ENCODE data around the gene UROC1.

The UROC1 gene

DNA sequence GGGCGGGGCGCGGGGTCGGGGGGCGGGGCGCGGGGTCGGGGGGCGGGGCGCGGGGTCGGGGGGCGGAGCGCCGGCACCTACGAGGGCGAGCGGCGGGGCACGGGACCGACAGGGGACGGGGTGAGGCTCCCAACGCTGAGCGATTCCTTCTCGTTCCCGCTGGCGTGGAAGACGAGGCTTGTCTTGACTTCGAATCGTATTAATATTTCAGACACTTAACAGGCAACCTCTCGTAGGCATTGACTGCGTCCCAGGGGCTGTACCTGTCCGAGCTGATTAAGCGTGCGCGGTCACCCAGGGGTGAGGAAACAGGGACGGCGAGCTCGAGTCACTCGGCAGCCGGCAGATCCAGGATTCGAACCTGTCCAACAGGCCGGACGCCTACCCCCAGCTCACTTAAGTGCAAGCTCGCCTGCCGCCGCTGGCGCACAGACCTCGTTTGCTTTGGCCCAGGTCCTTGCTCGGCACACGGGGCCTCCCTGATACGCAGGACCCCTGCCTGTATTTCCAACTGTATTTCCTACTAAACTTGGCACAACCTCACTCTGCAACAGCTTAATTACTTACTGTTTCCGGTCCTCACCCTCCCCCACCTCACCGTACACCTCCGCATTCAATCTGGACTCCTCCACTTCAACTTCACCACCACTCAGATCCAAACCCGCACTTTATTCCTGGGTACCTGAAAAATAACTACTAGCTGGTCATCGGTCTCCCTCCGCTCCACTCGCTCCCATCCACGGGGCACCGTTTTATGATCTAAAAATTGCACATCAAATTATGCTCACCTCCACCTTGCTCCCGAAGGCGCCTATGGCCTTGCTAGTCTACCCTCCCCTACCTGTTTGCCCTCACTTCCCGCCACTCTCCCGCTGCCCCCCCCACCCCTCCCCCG lies 41.2 kb downstream of the UROC1 start:
- no peak for DNase-seq

DNA sequence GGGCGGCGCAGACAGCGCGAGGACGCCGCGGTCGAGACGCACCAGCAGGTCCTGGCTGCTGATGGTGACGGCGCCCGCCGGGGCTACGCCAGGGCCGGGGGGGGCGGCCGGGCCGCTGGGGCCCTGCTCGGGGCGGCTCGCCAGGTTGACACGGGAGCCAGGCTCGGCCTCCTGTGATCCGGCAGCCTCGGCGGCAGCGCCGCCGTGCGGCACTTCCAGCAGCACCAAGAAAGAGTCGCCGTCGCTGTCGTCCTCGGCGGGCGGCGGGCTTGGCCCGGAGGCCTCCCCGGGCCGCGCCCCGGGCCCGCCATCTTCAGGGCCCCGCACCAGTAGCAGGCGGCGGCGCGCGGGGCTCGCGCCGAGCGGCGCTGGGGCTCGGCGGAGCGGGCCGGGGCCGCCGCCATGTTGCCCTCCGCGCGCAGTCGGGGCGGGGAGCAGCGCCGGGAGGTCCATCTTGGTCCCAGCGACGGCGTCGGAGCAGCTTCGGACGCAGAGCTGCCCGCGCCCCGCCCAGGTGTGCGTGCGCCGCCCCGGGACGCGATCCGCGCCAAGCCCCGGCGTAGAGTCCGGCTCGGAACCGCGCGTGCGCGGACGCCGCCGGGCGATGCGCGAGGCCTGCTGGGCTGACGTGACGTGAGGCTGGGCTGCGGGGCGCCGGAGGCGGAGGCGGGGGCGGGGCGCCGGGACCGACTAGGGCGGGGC lies 42.0 kb downstream of the UROC1 start, which contains the start of gene ZXDC:
TSS of gene ZXDC (minus strand) at position 479 of the 702 bp plus-strand sequence. CDS start at position 453, 26 bp downstream.
- peak; percentile 55 for DNase-seq

DNA sequence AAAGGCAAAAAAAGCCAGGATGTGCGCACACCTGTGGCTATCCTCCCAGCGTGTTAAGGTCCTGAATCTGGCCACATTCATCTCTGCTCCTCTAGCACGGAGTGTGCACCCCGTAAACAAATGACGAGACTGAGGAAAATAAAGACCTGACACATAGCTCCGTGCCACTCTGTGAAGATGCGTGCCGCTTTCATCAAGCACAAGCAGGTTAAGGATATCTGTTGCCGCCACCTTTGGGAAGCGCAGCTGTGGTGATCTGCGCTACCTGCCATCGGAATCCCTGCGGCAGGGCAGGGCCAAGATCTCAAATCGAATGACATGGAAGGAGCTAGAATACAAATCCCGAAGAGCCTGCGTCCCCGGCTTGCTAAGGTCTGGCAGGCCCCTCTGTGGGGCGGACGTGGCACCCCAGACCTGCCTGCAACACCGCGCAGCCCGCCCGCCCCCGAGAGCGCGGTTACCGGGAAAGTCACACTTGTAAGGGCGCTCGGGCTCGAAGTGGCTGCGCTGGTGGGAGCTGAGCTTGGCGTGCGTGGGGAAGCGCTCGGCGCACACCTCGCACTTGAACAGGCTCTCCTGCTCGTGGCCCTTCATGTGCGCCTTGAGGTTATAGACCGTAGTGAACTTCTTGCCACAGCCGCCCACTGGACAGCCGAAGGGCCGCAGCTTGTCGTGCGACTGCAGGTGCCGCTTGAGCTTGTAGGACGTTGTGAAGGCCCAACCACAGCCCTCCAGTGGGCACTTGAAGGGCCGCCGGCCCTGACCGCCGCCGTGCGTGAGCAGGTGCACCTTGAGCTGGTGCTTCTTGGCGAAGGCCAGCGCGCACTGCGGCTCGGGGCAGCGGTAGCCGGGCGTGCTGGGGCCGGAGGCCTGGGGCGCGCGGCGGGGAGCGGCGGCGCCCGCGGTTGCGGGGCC lies 42.8 kb downstream of the UROC1 start:
- DNase-seq, result no peak

DNA sequence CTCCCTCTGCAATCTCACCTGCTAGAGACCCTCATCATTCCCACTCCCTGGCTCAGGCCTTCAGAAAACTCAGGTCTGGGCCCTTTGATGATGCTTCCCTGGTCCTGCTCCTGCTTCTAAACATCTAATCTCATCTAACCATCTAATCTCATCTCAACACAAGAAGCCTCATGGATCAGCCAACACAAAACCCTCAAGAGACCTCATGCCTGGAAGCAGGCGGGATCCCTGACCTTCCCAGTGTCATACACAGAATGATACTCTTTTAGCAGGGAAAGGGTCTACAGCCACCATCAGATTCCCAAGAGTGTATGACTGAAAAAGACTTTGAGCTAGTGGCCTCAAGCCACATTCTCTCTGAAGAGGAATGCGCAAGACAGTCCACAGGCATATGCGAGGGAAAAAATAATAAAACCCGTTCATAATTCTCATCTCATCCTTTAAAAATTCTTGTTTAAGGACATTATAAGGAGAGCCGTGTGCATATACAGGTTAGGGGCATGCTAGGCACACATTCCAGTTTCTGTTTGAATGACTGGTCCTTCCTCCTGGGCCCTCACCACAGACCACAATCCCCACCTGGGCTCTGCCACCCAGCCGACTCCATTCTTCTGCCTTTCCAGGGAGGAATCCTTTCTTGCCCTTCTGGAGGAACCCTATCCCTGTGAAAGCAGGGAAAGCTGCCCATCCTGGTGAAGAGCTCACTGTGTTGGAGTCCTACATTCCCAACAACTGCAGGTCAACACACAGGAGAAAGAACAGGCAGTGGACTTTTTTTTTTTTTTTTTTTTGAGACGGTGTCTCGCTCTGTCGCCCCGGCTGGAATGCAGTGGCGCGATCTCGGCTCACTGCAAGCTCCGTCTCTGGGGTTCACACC lies 44.0 kb downstream of the UROC1 start:
- no peak for DNase-seq

DNA sequence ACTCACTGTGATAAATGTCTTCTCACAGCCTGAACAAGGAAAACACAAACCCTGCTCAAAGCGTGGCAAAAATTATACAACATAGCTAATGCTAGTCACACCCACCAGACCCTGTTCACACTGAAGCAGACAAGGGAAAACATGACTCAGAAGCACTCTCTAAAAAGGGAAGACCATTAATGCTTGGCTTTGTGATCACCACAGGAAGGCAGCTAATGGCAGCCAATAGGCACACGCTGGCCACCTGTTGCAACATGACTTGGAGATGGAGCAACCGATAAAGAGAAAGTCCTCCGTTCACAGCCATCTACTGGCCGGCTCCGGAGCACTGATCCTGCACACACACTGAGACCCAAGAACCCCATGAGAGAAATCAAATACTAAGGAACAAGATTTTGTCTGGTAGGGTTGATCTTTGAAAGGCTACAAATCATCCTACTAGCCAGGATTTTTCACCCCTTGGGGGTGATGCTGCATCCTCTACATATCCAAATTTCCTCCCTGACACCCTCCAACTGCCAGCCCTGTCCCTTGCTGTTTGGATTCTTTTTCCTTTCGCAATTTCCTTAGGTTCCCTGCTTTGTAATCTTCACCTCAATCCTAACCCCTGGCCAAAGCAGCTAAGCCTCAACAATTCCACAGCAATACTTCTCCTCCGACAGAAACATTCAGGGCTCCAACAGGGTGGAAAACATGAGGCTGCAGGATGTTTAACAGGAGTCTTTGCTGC lies 45.1 kb downstream of the UROC1 start:
- peak; percentile 77 for DNase-seq

DNA sequence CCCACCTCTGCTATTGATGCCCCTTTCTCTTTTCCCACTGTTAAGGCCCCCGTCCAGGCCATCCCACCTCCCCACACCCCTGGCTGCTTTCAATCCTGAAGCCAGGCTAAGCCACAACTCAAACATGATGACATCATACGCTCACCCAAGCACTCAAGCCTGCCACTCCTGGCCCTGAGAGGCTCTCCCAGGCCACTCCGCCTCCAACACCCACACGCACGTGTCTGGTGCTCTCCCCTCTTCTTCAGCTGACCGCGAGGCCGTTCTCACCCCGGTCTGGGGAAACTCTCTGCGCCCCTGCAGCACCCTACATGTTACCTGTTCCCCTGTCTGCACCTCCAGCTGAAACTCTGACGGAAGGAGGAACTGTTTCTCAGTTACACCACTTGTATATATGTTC lies 48.1 kb downstream of the UROC1 start:
- no peak for DNase-seq

DNA sequence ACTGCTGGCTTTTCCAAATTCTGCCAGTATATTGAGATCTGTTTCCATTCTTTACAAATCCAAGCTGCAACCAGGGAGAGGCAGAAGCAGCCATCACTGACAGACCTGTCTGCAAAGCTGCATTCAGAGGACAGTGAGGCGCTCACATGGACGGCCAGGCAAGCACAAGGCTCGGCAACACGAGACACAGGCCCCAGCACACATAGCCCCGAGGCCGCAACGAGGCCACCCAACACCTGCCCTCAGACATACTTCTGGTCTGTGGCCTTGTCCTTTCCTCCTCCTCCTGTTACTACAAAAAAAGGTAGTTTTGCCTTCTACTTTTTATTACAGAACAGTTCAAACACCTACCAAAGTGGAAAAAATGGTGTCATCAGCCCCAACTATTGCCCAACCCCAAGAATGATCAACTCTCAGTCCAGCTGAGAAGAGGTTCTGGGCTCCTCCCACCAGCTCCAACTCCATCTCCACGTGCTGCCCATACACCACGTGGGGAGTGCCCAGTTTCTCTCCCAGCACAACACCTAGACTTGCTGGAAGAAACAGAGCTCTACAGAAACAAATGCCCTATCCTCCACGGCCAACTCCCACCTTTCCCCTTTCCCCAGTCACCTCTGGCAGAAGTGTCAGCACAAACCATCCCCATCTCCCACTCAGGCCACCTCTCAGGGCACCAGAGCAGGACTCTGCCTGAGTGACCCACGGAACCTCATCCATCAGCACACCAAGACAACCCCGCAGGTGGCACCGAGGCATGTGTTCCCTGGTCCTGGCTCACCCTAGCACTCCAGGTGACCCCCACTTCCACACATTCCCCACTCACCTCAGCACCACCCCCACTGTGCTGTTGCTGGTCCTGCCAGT lies 49.3 kb downstream of the UROC1 start:
- no peak for DNase-seq

DNA sequence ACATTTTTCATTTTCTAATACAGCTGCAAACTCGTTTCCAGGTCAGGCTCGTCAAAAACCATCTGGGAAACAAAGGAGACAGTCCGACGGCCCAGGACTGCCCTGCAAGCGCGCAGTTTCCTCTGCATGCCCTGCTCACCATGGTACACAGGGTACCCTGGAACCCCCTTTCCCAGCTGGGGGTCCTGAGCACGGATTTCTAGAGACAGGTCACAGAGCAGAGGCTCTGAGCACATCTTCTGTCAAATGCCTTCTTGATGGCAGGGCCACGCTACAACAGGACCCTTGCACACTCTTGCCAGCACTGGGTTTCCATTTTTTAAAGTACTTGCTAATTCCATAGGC lies 50.0 kb downstream of the UROC1 start:
- DNase-seq, result no peak

DNA sequence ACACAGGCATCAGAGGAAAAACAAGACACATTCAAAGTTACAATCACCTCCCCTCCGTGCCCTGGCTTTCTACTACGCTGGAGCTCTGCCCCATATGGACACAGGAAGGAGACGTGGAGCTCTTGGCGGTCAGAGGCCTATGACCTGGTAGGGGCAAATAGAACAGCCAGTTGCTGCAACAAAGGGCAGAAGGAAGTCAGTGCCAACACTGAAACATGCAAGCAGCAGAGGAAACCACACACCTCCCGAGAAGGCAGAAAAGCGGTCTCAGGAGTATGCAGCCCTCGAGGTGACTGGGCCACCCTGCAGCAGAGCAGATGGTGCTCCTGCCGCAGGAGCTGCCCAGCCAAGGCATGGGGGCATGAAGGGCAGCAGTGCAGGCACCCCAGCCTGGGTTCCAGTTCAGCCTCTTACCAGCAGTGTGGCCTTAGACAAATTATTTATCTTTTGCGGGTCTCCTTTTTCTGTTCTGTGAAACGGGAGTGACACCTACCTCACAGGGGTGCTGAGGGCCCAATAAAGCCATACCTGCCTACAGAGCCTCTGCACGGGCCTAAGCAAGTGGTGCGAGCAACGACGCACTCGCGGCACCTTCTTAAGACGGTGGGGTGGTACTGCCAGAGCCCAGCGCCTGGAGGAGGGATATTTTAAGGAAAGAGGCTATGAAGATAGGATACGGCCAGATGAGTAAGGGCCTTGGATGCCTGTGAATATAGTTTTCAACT lies 50.5 kb downstream of the UROC1 start:
- no peak for DNase-seq

DNA sequence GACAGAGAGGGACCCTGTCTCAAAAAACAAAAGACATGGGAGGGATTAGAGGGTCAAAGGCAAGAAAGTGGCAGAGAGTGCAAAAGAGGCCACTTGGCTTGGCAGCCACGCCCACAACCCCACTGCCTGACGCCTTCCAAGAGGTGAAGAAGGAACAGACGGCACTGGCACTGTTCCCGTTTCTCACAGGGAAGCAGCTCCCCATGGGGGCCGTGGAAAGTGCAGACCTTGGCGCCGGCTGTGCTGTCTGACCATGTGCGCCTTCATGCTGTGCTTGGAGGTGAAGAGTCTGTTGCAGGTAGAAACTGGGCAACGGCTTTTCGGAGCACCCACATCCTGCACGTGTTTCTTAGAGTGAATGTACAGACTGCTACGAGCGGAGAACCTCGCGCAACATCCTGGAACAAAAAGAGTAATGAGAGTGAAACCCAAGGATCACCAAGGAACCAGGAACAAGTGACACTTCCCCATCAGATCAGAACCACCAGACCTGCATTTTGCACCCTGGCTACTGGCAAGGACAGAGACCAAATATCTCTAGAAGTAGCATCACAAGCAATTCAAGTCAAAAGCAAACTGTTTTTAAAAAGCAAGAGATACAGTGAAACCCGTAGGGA lies 51.5 kb downstream of the UROC1 start:
- no peak for DNase-seq

DNA sequence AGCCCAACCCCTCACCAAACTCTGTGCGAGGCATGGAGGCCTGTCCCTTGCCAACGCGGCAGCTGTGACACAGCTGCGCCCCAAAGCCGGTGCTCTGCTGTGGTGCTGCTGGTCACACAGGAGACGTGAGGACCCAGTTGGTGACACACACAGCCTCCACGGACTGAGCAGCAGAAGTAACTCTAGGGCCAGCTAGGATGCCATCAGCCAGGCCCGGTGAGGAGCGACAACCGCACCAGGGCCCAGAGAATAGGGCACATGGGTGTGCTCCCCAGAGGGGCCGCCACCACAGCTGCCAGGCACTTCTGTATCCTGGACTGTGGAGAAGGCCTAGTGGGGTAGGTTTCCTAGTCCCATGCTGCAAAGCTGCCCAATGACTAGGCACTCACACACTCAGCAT lies 52.6 kb downstream of the UROC1 start:
- DNase-seq, result no peak

DNA sequence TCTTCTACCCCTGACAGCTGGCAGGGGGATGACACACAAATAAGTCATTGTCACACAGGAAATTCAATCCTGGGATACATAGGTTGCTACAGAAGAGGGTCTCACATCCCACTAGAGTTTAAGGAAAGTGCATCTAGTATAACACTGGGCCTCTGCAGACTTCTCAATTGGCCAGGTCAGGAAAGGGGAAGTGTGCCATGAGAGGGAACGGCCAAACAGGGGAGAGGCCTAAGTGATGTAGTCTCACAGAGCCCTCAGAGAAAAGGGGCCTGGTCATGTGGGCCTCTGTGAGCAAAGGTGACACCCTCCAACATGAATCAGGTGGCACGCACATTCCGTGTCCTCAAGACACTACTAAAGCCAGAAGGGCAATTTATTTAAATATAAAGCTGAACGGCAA lies 53.1 kb downstream of the UROC1 start:
- DNase-seq, result no peak

DNA sequence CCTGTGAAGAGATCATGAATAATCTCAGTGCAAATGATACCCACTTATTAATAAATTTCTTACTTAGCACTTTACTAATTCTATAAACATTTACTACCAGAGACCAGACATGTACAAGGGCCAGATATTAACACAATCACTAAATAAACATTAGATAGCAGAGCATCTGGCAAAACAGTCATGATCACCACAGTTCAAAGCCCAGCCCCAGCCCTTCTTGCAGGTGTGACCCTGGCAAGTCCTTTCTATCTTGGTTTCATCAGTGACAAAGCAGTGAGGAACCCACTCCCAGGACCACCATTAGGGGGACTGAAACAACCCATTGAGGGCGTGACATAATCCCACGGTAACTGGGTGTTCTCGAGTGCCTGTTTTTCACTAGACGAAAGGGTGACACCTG lies 53.5 kb downstream of the UROC1 start:
- DNase-seq, result no peak

DNA sequence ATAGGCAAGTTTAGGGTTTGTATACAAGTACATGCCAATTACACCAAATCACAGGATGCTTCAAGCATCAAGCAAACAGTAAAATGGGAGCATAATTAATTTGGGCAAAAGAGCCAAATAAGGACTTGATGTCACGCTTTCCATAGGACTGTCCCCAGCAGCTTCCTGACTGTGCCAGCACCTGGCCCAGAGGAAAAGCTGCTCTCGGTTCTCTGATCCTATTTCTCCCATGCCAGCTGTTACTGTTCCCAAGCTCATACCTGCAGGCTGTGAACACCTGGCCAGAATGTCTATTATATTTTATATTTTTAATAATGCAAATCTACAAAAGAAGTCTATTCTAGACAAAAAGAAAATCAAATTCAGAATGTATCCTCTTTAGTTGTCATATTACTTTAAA lies 54.1 kb downstream of the UROC1 start:
- no peak for DNase-seq

DNA sequence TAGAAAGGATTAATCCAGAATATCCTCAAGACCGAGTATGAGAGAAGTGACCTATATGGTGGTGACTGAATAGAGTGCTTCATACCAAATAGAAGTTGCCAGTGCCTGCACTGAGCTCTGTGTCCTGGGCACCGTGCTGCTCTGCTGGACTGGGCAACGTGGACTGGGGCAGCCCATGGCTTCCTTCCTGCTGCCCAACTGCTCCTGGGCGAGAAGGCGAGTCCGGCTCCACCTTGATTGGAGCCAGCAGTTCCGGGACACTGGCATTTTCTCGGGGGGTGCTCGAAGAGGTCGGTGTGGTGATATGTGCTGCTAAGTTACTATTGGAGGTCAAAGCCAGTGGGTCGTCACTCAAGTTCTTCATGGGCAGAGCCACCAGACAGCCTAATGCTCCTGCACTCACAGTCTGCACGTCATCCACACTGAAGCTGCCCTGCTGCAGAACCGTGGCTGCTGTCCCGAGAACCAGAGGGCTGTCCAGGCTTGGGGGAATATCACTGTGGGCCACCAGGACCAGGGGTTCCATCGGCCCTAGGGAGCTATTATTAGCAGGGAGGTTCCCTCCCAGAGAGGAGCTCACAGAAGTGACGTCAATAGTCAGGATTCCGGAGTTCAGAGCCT lies 56.0 kb downstream of the UROC1 start:
- no peak for DNase-seq

DNA sequence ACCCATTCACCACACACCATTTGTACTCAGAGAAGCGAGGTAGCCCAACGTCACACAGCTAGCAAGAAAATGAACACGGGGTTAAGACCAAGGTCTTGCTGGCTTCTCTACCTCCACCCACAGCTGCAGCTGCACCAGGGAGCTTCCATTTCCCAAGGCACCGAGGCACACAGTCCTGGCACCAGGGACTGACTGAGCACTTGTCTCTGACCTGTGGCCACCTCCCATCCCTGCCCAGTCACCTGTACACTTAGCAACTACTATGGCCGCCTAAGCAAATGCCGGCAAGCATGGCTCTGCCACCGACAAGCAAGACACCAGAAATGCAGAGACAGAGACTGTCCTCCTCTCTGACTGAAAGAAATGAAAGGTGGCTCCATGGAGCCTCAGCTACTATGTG lies 57.2 kb downstream of the UROC1 start:
- no peak for DNase-seq

DNA sequence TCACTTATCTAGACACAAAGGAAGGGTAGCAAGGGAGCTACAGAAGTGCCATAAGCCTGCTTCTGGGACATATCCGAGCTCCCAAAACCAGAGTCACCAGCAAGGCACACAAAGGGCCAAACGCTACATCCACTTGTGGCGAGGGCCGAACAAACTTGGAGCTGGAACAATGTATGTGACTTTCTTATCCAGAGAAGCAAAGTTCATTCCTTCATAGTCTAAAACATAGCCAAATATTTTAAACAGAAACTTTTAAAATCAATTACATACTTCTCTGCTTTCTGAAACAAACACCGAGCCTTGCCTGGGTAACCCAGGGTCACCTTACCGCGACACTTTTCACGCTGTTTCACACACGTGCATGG lies 57.8 kb downstream of the UROC1 start:
- DNase-seq, result no peak

DNA sequence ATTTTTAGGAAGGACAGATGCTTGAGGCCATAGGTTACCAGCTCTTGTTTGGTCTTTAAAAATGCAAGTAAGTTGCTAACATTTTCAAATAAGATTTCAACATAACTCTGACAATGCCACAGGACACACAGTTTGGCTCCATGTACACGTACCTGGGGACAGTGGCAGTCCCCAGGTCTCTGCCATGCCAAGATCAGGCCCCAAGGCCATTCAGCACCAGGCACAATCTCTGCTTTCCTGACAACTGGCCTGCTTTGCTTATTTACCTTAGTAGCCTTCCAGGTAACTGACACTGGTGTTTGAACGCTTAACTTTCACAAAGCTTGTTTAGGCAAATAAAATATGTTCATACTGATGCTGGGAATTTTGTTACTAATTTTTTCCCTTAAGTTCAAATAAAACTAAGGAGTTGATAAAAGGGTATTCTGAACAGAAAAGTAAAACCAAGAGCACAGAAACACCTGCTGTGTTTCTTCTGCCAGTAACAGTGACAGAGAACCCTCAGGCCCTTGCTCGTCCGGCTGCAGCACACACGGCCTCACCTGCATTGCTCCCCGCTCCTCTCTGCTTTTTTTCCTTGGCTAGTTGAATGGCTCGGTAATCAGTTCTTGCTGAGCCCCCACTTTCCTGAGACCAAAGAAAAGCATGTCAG lies 58.3 kb downstream of the UROC1 start:
- DNase-seq, result no peak

All from NCI-H1436 treated with DMSO at 0.1 percent for 48 hours (cell line).